ENCODE data around the gene RABGAP1L.

- TF ChIP-seq CTCF (tag by site-specific recombination; IDR thresholded peaks at IDR 0.05) (no peak), KLF16 (tag by site-specific recombination; IDR thresholded peaks at IDR 0.05) (no peak), TCF7L2 (IDR thresholded peaks at IDR 0.05; ENCODE audit: borderline replicate concordance, low read depth, low read length) (no peak), ZNF354C (tag by site-specific recombination; IDR thresholded peaks at IDR 0.05; ENCODE audit: borderline replicate concordance, low read depth) (no peak), PBX3 (CRISPR knock-in tag; IDR thresholded peaks at IDR 0.05) (no peak), TSHZ1 (tag by site-specific recombination; IDR thresholded peaks at IDR 0.05; ENCODE audit: borderline replicate concordance) (no peak), ZNF670 (tag by site-specific recombination; IDR thresholded peaks at IDR 0.05; ENCODE audit: low read depth) (no peak), KLF9 (tag by site-specific recombination; IDR thresholded peaks at IDR 0.05; ENCODE audit: low read depth) (no peak)
- TF ChIP-seq, protein P1, sequence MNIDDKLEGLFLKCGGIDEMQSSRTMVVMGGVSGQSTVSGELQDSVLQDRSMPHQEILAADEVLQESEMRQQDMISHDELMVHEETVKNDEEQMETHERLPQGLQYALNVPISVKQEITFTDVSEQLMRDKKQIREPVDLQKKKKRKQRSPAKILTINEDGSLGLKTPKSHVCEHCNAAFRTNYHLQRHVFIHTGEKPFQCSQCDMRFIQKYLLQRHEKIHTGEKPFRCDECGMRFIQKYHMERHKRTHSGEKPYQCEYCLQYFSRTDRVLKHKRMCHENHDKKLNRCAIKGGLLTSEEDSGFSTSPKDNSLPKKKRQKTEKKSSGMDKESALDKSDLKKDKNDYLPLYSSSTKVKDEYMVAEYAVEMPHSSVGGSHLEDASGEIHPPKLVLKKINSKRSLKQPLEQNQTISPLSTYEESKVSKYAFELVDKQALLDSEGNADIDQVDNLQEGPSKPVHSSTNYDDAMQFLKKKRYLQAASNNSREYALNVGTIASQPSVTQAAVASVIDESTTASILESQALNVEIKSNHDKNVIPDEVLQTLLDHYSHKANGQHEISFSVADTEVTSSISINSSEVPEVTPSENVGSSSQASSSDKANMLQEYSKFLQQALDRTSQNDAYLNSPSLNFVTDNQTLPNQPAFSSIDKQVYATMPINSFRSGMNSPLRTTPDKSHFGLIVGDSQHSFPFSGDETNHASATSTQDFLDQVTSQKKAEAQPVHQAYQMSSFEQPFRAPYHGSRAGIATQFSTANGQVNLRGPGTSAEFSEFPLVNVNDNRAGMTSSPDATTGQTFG (tag by site-specific recombination; IDR thresholded peaks at IDR 0.05; ENCODE audit: borderline replicate concordance), result no peak
- TF ChIP-seq, protein P2, sequence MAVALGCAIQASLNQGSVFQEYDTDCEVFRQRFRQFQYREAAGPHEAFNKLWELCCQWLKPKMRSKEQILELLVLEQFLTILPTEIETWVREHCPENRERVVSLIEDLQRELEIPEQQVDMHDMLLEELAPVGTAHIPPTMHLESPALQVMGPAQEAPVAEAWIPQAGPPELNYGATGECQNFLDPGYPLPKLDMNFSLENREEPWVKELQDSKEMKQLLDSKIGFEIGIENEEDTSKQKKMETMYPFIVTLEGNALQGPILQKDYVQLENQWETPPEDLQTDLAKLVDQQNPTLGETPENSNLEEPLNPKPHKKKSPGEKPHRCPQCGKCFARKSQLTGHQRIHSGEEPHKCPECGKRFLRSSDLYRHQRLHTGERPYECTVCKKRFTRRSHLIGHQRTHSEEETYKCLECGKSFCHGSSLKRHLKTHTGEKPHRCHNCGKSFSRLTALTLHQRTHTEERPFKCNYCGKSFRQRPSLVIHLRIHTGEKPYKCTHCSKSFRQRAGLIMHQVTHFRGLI (tag by site-specific recombination; IDR thresholded peaks at IDR 0.05), result no peak
- TF ChIP-seq, protein P3, sequence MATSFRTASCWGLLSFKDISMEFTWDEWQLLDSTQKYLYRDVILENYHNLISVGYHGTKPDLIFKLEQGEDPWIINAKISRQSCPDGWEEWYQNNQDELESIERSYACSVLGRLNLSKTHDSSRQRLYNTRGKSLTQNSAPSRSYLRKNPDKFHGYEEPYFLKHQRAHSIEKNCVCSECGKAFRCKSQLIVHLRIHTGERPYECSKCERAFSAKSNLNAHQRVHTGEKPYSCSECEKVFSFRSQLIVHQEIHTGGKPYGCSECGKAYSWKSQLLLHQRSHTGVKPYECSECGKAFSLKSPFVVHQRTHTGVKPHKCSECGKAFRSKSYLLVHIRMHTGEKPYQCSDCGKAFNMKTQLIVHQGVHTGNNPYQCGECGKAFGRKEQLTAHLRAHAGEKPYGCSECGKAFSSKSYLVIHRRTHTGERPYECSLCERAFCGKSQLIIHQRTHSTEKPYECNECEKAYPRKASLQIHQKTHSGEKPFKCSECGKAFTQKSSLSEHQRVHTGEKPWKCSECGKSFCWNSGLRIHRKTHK (tag by site-specific recombination; IDR thresholded peaks at IDR 0.05), result no peak
These were observed 464.2 kb downstream of the RABGAP1L start for GRCh38 chr1:174623324-174624035.

Measured in HEK293 (cell line).